K562 (cell line): ENCODE measurements around the gene TTC28. TPM values are rescaled to one million over a fixed set of nuclear protein-coding genes. Genes with fewer than 3 reads are reported as not detected.

ENCODE experiments used
- DIDO1 ChIP-seq: fragments of 450-650 bp; IDR thresholded peaks from 2 replicates; pipeline ENCODE4 v1.6.1; 2016; ENCODE audit warnings: low read depth, missing biosample characterization, missing genetic modification characterization
- HNRNPK ChIP-seq: fragments of 200-400 bp; formaldehyde crosslinking; IDR thresholded peaks from one replicate; pipeline ENCODE4 v1.6.1; 2018; ENCODE audit warnings: mild to moderate bottlenecking, low read depth, low read length; ENCODE audit not compliant: poor library complexity, severe bottlenecking
- HNRNPUL1 ChIP-seq: fragments of 200-400 bp; formaldehyde crosslinking; IDR thresholded peaks from 2 replicates; pipeline ENCODE4 v1.6.1; 2017; ENCODE audit warnings: low read length
- MYNN ChIP-seq, 2 experiments: sonication (generic); formaldehyde crosslinking in 1 of 2; IDR thresholded peaks; 2 replicates each; pipeline versions ENCODE4 v1.5.0 to v1.6.1; 2016 to 2020; ENCODE audit warnings: antibody characterized with exemption in 1 of 2, missing genetic modification reagents in 1 of 2
- NFE2 ChIP-seq: IDR thresholded peaks from 2 replicates; pipeline ENCODE4 v1.6.1; 2014; ENCODE audit warnings: antibody characterized with exemption, low read depth
- PCBP2 ChIP-seq: fragments of 200-400 bp; formaldehyde crosslinking; IDR thresholded peaks from 2 replicates; pipeline ENCODE4 v1.6.1; 2018; ENCODE audit warnings: low read length, low read depth, mild to moderate bottlenecking, moderate library complexity; ENCODE audit not compliant: poor library complexity, severe bottlenecking
- RBM14 ChIP-seq: fragments of 200-400 bp; formaldehyde crosslinking; IDR thresholded peaks from 2 replicates; pipeline ENCODE4 v1.6.1; 2018; ENCODE audit warnings: low read depth, mild to moderate bottlenecking, low read length, moderate library complexity, borderline replicate concordance; ENCODE audit not compliant: insufficient read depth
- REST ChIP-seq, 2 experiments: fragments of 450-650 bp; formaldehyde crosslinking in 1 of 2; IDR thresholded peaks; 2 replicates each; pipeline versions ENCODE4 v1.4.0 to v1.6.1; 2014 to 2020; ENCODE audit warnings: mild to moderate bottlenecking in 2 of 2, borderline replicate concordance in 1 of 2, low read depth in 1 of 2
- RFX7 ChIP-seq: fragments of 250-450 bp; sonication (Bioruptor Pico); IDR thresholded peaks from 2 replicates; pipeline ENCODE4 v1.5.1; 2021; ENCODE audit warnings: mild to moderate bottlenecking
- SNIP1 ChIP-seq: fragments of 450-650 bp; IDR thresholded peaks from 2 replicates; pipeline ENCODE4 v1.7.1; 2017; ENCODE audit warnings: low read depth, mild to moderate bottlenecking
- TCF3 ChIP-seq: sonication (generic); formaldehyde crosslinking; IDR thresholded peaks from 2 replicates; pipeline ENCODE4 v1.4.0; 2020; ENCODE audit warnings: mild to moderate bottlenecking, missing genetic modification reagents
- XRCC4 ChIP-seq: IDR thresholded peaks from one replicate; pipeline ENCODE4 v1.6.1; 2011; ENCODE audit not compliant: insufficient read depth, insufficient read length; ENCODE audit errors: extremely low read depth
- XRCC5 ChIP-seq: fragments of 200-400 bp; formaldehyde crosslinking; IDR thresholded peaks from 2 replicates; pipeline ENCODE4 v1.6.1; 2017; ENCODE audit warnings: low read depth, mild to moderate bottlenecking, low read length
- ZNF174 ChIP-seq: fragments of 250-450 bp; sonication (Bioruptor Pico); IDR thresholded peaks from 2 replicates; pipeline ENCODE4 v1.4.0; 2020; ENCODE audit warnings: mild to moderate bottlenecking
- ZNF277 ChIP-seq: fragments of 250-450 bp; sonication (Bioruptor Pico); IDR thresholded peaks from 2 replicates; pipeline ENCODE4 v1.8.0; 2022; ENCODE audit warnings: inconsistent platforms, mild to moderate bottlenecking, moderate library complexity, borderline replicate concordance
- polyA plus RNA-seq, 8 experiments: library from polyadenylated mRNA; depleted of rRNA in 4 of 8; stranded (reverse) in 5 of 8; unstranded in 3 of 8; fragments of >200 nt; fragmentation: Nextera tagmentation in 2 of 8; fragmentation: Illumina TruSeq in 1 of 8; extraction: Ambion mirVana in 2 of 8; extraction: Trizol in 1 of 8; gene quantifications; 2 replicates each; pipeline versions ENCODE4 v1.2.1 to v1.2.3, GENCODE V29; 2011 to 2014; ENCODE audit warnings: inconsistent platforms in 1 of 8, missing spikeins in 1 of 8
- total RNA-seq, 7 experiments: library from RNA; depleted of rRNA in 6 of 7; stranded (reverse); fragments of >200 nt in 6 of 7; fragmentation: Illumina TruSeq in 2 of 7; extraction: Trizol in 2 of 7; gene quantifications; 2 replicates each; pipeline versions ENCODE4 v1.2.1 to v1.2.3, GENCODE V29; 2011 to 2021; ENCODE audit warnings: low replicate concordance in 1 of 7
- TF ChIP-seq, protein P1 (sequence below): IDR thresholded peaks from 2 replicates; pipeline ENCODE4 v1.6.1; 2011; ENCODE audit warnings: borderline replicate concordance, low read depth, mild to moderate bottlenecking, moderate library complexity, low read length; ENCODE audit not compliant: insufficient read depth, poor library complexity, severe bottlenecking

The TTC28 gene
- total and polyA plus RNA-seq, 9 of the 15 experiments (the other 6 are each of a cell fraction or from before 2014, with no cell fraction given) = 0.22 to 10.7 (median 3.1) TPM

DNA sequence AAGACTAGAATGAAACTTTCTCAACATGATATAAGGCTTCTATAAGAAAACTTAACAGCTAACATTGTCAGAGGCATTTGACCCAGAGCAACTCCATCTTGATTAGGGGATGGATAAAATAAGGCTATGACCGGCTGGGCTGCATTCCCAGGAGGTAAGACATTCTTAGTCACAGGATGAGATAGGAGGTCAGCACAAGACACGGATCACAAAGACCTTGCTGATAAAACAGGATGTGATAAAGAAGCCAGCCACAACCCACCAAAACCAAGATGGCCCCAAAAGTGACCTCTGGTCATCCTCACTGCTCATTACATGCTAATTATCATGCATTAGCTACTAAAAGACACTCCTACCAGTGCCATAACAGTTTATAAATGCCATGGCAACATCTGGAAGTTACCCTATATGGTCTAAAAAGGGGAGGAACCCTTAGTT lies 135.2 kb downstream of the TTC28 start (continued):
- TF ChIP-seq REST (IDR thresholded peaks at IDR 0.05; ENCODE audit: borderline replicate concordance) = no peak
- no peak for TF ChIP-seq REST (CRISPR knock-in tag; IDR thresholded peaks at IDR 0.05; ENCODE audit: low read depth)
- no peak for TF ChIP-seq NFE2
- TF ChIP-seq DIDO1 (tag) = no peak
- TF ChIP-seq, protein P1, sequence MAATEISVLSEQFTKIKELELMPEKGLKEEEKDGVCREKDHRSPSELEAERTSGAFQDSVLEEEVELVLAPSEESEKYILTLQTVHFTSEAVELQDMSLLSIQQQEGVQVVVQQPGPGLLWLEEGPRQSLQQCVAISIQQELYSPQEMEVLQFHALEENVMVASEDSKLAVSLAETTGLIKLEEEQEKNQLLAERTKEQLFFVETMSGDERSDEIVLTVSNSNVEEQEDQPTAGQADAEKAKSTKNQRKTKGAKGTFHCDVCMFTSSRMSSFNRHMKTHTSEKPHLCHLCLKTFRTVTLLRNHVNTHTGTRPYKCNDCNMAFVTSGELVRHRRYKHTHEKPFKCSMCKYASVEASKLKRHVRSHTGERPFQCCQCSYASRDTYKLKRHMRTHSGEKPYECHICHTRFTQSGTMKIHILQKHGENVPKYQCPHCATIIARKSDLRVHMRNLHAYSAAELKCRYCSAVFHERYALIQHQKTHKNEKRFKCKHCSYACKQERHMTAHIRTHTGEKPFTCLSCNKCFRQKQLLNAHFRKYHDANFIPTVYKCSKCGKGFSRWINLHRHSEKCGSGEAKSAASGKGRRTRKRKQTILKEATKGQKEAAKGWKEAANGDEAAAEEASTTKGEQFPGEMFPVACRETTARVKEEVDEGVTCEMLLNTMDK = no peak
- TF ChIP-seq HNRNPUL1 = no peak
- TF ChIP-seq HNRNPK = no peak
- no peak for TF ChIP-seq XRCC5
- no peak for TF ChIP-seq ZNF174 (CRISPR knock-in tag)
- TF ChIP-seq ZNF277 = no peak
- TF ChIP-seq MYNN (IDR thresholded peaks at IDR 0.05) = no peak
- no peak for TF ChIP-seq MYNN (CRISPR knock-in tag; IDR thresholded peaks at IDR 0.05)
- no peak for TF ChIP-seq TCF3 (CRISPR knock-in tag)
- TF ChIP-seq SNIP1 = no peak
- no peak for TF ChIP-seq RBM14
- no peak for TF ChIP-seq XRCC4
- no peak for TF ChIP-seq RFX7 (CRISPR knock-in tag)
- TF ChIP-seq PCBP2 = no peak
